PC-9 (cell line): Measurements from ENCODE around the gene CACNA1B. TPM values are rescaled to one million over a fixed set of nuclear protein-coding genes. Genes with fewer than 3 reads are reported as not detected.

ENCODE experiments used
- BruUV-seq: library from RNA; stranded (reverse); fragments of 400-500 nt; replicated peaks from 2 replicates; lab custom pipeline; 2021; lab: Mats Ljungman, UMichigan
- CTCF ChIA-PET: fragments of 300-600 bp; sonication (Branson Sonifier 250); formaldehyde crosslinking; loops from one replicate; lab custom pipeline; 2022; ENCODE audit warnings: antibody characterized with exemption; lab: Charles Lee
- POLR2A ChIA-PET: fragments of 300-600 bp; sonication (Branson Sonifier 250); formaldehyde crosslinking; loops from one replicate; lab custom pipeline; 2022; ENCODE audit warnings: antibody characterized with exemption; ENCODE audit not compliant: unreplicated experiment; lab: Charles Lee
- DNase-seq, 2 experiments: peaks; one replicate each; pipeline versions ENCODE4 v3.0.0 to v3.0.0-alpha.2; 2015 to 2022; ENCODE audit warnings: mixed read lengths in 1 of 2
- H2AFZ ChIP-seq: fragments of 200-600 bp; sonication (generic); 2 replicates; pipeline ENCODE4 v1.8.1; 2017; ENCODE audit warnings: antibody characterized with exemption
- H3F3A ChIP-seq: fragments of 200-600 bp; sonication (generic); 2 replicates; pipeline ENCODE4 v1.8.1; 2017; ENCODE audit warnings: antibody characterized with exemption, mild to moderate bottlenecking, low read depth; ENCODE audit not compliant: insufficient read depth
- H3K27ac ChIP-seq: fragments of 200-600 bp; sonication (generic); 2 replicates; pipeline ENCODE4 v1.6.1; 2016; ENCODE audit warnings: mixed run types
- H3K27me3 ChIP-seq: fragments of 200-600 bp; sonication (generic); 2 replicates; pipeline ENCODE4 v1.6.1; 2016; ENCODE audit warnings: low read depth, mixed run types; ENCODE audit not compliant: insufficient read depth
- H3K36me3 ChIP-seq: fragments of 200-600 bp; sonication (generic); 2 replicates; pipeline ENCODE4 v1.6.1; 2016; ENCODE audit warnings: low read depth, mixed run types
- H3K4me1 ChIP-seq: fragments of 200-600 bp; sonication (generic); replicated peaks from 2 replicates; pipeline ENCODE4 v1.6.1; 2016; ENCODE audit warnings: mixed run types; ENCODE audit not compliant: insufficient read depth
- H3K4me2 ChIP-seq: fragments of 200-600 bp; sonication (generic); 2 replicates; pipeline ENCODE4 v1.6.1; 2017; ENCODE audit warnings: mixed run types
- H3K4me3 ChIP-seq: fragments of 200-600 bp; sonication (generic); 2 replicates; pipeline ENCODE4 v1.6.1; 2016; ENCODE audit warnings: mixed run types
- H3K79me2 ChIP-seq: fragments of 200-600 bp; sonication (generic); 2 replicates; pipeline ENCODE4 v1.6.1; 2017; ENCODE audit warnings: low read depth, mixed run types
- H3K9me2 ChIP-seq: fragments of 200-600 bp; sonication (generic); 2 replicates; pipeline ENCODE4 v1.8.1; 2017; ENCODE audit warnings: mild to moderate bottlenecking; ENCODE audit not compliant: insufficient read depth
- H3K9me3 ChIP-seq: fragments of 200-600 bp; sonication (generic); 2 replicates; pipeline ENCODE4 v1.8.1; 2016; ENCODE audit warnings: low read depth; ENCODE audit not compliant: insufficient read depth
- H4K20me1 ChIP-seq: fragments of 200-600 bp; sonication (generic); 2 replicates; pipeline ENCODE4 v1.8.1; 2017; ENCODE audit not compliant: insufficient read depth
- CTCF ChIP-seq: fragments of 200-600 bp; sonication (generic); conservative IDR thresholded peaks from 2 replicates; pipeline ENCODE4 v1.6.1; 2017; ENCODE audit warnings: mixed run types, antibody characterized with exemption, mild to moderate bottlenecking, moderate library complexity
- EZH2 ChIP-seq: fragments of 200-600 bp; sonication (generic); IDR thresholded peaks from 2 replicates; pipeline ENCODE4 v1.8.0; 2017; ENCODE audit warnings: antibody characterized with exemption, low read depth
- intact Hi-C: fragments of 100-400 bp; cut with micrococcal nuclease; formaldehyde crosslinking; loops from one replicate; pipeline ENCODE4 v1.10.0; 2022; ENCODE audit not compliant: unreplicated experiment
- total RNA-seq: library from RNA; stranded (reverse); gene quantifications from 2 replicates; pipeline ENCODE4 v1.2.3, GENCODE V29; 2021

CACNA1B gene
- total RNA-seq, 1 experiment from 2014 or later, result not detected

GRCh38 chr9:138025908-138026307 is 148.3 kb downstream of the CACNA1B start:
- TF ChIP-seq CTCF, result no peak
- TF ChIP-seq EZH2, result no peak
- POLR2A ChIA-PET, result no interaction called here
- no TSS peak for BruUV-seq

GRCh38 chr9:138028596-138028995 is 151.0 kb downstream of the CACNA1B start:
- Histone ChIP-seq H2AFZ (no peak overlapping the region), H3F3A (no peaks in the 10 kb centered on the region), H3K27ac (no peak overlapping the region), H3K79me2 (no peaks in the 10 kb centered on the region), H3K4me2 (no peak overlapping the region), H3K4me1 (no peaks in the 10 kb centered on the region), H3K27me3 (peaks cover 55% of the 10 kb centered on the region), H3K9me3 (no peaks in the 10 kb centered on the region), H3K4me3 (no peak overlapping the region), H3K36me3 (no peaks in the 10 kb centered on the region), H4K20me1 (no peaks in the 10 kb centered on the region), H3K9me2 (no peaks in the 10 kb centered on the region)
- no TSS peak for BruUV-seq
- intact Hi-C loops, result no loop called here
- POLR2A ChIA-PET, result interaction anchor here (0.9 kb wide), 1 partner anchor 641 kb away, joined by 5 read pairs; no protein-coding TSS in a partner anchor
- CTCF ChIA-PET, result no interaction called here
- no peak for TF ChIP-seq CTCF
- no peak for TF ChIP-seq EZH2
- no peak for DNase-seq

More at GRCh38 chr9:138025908-138026307, 148.3 kb downstream of the CACNA1B start:
- Histone ChIP-seq H3K4me1 (no peaks in the 10 kb centered on the region), H3K27me3 (peaks cover 37% of the 10 kb centered on the region), H3K9me3 (no peaks in the 10 kb centered on the region), H3K4me3 (no peak overlapping the region), H4K20me1 (no peaks in the 10 kb centered on the region), H3K4me2 (no peak overlapping the region), H3F3A (no peaks in the 10 kb centered on the region), H3K9me2 (no peaks in the 10 kb centered on the region), H2AFZ (no peak overlapping the region), H3K27ac (no peak overlapping the region), H3K36me3 (no peaks in the 10 kb centered on the region), H3K79me2 (no peaks in the 10 kb centered on the region)
- CTCF ChIA-PET, result no interaction called here
- no peak for DNase-seq
- intact Hi-C loops, result no loop called here

- Histone ChIP-seq H3K27me3 (peaks cover 74% of the 10 kb centered on the region), H3K36me3 (no peaks in the 10 kb centered on the region), H3F3A (no peaks in the 10 kb centered on the region), H3K27ac (no peak overlapping the region), H3K9me2 (no peaks in the 10 kb centered on the region), H3K4me1 (no peaks in the 10 kb centered on the region), H3K9me3 (no peaks in the 10 kb centered on the region), H3K79me2 (no peaks in the 10 kb centered on the region), H3K4me2 (no peak overlapping the region), H4K20me1 (no peaks in the 10 kb centered on the region), H3K4me3 (no peak overlapping the region), H2AFZ (no peak overlapping the region)
- TF ChIP-seq CTCF (no peak), EZH2 (no peak)
- ChIA-PET CTCF (no interaction called here), POLR2A (no interaction called here)
- intact Hi-C loops, result no loop called here
- BruUV-seq, result no TSS peak
- no peak for DNase-seq
Observed at GRCh38 chr9:138031186-138031585, 153.6 kb downstream of the CACNA1B start.
